ENCODE data around the gene ZMYND15.

GRCh38 chr17:4720787-4721186 lies 18.8 kb upstream of the ZMYND15 start:
- no peak for TF ChIP-seq CTCF (IDR thresholded peaks at IDR 0.05)
- TF ChIP-seq POLR2A (IDR thresholded peaks at IDR 0.05): no peak

All from thyroid gland (tissue), 4 donors.